ENCODE data around the gene SLC1A1.
A peak's percentile ranks its signal among the peaks of the same experiment; 100 is the strongest.

Gene SLC1A1

DNA sequence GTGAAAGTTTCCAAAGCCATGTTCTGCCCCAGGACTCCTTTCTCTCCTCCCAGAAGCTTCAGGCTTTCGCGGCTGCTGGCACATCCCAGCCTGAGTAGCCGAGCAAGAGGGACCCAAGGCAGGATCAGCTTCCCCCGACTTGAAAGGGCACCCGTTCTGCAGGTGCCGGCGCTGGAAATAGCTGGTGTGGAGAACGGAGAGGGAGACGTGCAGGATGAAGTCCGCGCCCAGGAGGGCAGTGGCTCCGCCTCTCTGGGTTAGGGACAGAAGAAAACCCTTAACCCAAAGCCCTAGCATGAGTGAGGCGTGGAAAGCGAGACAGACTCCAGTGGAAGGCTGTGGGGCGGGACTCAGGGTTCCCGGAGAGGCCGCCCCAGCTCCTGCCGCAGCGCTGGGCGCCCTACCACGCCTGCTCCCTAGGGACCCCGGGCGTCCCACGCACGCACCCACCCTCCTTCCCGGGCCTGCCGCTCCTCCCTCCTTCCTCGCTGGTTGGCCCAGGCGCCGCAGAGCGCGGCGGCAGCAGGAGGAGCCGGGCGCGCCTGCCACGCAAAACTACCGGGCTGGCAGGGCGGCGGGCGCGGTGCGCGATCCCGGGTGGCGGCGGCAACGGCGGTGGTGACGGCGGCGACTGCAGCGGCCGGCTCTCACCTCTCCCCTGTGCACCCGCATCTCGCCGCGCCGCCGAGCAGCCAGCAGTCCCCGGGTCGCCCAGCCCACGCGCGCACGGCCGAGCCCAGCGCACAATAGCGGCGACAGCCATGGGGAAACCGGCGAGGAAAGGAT is at the start of gene SLC1A1:
SLC1A1 (plus strand) TSS at position 550 of the 786 bp plus-strand sequence; CDS start at position 762, 212 bp downstream.
- no peak for DNase-seq

DNA sequence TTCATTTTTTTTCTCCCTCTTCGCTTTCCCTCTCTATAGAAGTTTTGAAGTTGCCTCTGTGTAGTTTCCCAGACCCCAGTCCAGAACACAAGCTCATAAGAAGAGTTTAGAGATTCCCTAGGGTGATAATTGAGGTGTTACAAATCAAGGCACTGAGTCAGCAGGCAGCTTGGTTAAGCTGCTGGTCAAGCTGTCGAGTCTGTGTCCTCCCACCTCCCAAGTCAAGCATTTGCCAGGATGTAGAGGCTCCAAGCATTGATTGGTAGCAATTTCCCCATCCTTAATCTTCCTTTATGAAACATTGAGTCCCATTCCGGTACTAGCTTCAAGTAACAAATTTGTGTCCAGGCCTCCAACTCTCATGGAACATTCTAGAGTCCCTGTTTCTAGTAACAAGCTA is 47.5 kb upstream of the SLC1A1 start:
- DNase-seq = no peak

DNA sequence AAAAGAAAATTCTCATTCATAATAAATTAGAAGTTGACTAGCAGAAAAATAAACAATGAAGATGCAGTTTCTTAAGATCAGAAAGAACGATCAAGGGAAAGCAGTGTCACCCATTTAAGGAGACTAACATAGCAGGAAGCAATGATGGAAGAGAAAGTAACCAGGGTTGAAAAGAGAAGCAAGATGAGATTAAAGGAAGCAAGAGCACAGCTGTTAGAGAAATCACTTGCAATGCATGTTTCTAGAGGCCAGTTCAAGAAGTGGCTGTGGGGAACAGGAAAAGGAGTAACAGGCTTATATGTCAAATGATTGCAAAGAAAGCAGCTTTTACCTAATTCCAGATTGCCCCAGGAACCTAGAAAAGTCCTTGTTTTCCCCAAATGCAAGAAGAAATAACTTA is 46.8 kb upstream of the SLC1A1 start:
- no peak for DNase-seq

- no peak for DNase-seq
Observed at GRCh38 chr9:4461437-4461836, 28.8 kb upstream of the SLC1A1 start.

DNA sequence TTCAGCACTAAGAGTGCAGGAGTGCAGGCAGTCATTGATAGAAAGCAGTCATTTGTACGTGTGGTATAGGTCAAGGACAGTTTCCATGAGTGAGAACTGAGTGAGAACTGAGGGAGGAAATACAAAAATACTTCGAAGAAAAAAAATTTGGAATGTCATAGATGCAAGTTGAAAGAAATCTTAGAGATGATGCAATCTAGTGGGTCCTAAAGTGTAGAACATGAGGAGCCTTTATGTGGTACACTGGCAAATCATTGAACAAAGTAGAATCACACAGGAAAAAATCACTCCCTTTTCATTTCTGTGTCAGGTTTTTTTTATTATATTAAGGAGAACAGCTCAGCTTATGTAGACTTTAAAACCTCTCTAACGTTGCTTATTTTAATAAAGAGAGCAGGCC is 26.4 kb upstream of the SLC1A1 start:
- no peak for DNase-seq

- DNase-seq = no peak
Observed at GRCh38 chr9:4464911-4465513, 25.3 kb upstream of the SLC1A1 start.

DNA sequence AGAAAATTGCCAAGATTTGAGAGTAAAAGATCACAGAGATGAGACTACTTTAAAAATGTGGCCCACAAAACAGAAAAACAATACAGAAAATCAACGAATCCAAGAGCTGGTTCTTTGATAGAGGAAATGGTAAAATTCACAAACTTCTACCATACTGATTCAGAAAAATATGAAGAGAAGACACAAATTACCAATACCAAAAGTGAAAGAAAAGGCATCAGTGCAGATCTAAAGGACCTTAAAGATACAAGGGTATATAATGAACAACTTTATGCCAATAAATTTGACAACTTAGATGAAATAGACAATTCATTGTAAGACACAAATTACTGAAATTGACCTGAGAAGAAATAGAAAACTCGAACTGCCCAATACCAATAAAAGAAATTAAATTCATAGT is 24.4 kb upstream of the SLC1A1 start:
- DNase-seq = no peak

DNA sequence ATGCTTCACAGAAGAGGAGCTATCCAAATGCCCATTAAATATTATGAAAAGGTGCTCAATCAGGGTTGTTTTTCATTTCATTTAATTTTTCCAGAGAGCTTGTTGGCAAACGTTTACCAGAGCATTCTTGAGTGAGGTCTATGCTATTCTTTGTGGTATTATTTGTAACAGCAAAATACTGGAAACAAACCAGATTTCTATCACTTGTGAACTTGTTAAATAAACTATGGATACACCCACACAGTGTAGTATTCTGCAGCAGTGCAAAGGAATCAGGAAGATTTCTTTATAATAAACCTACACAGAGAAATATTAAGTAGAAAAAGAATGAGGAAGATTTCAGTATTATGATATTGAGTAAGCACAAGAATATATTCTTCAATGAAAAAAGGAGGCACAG is 15.0 kb upstream of the SLC1A1 start:
- DNase-seq = no peak

GRCh38 chr9:4486176-4486575 is 4.1 kb upstream of the SLC1A1 start:
- no peak for DNase-seq

GRCh38 chr9:4489562-4489918 is 728 bp upstream of the SLC1A1 start:
- DNase-seq = no peak

- DNase-seq = no peak
Observed at GRCh38 chr9:4490705-4491625, 697 bp downstream of the SLC1A1 start.

DNA sequence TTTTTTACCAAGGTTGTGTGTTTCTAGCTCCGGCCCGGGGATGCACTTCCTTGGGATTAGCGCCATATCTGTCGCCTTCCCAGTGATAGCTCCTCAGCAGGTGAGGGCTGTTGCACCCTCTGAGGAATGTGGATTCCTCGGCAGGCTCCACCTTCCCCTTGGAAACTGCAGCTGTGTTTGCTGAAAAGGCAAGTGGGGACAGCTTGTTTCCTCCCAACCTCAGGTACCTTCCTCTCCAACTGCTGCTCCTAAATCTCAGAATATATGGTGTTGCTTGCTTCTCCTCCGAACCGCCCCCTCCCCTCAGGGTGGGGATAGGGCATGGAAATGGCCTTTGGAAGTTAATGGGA is 1.3 kb downstream of the SLC1A1 start:
- DNase-seq = no peak

- no peak for DNase-seq
Observed at GRCh38 chr9:4494332-4494731, 4.1 kb downstream of the SLC1A1 start.

GRCh38 chr9:4494806-4495205 is 4.5 kb downstream of the SLC1A1 start:
- no peak for DNase-seq

GRCh38 chr9:4495537-4495936 is 5.3 kb downstream of the SLC1A1 start:
- DNase-seq = no peak

DNA sequence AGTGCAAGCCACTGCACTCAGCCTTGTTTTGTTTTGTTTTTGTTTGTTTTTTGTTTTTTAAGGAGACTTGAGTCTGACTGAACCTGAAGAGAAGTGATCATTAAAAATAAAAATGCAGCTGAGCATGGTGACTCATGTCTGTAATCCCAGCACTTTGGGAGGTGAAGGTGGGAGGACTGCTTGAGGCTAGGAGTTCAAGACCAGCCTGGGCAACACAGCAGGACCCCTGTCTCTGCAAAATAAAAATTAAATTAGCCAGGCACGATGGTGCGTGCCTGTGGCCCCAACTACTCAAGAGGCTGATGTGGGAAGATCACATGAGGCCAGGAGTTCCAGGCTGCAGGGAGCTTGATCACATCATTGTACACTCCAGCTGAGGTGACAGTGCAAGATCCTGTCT is 6.2 kb downstream of the SLC1A1 start:
- DNase-seq = no peak

DNA sequence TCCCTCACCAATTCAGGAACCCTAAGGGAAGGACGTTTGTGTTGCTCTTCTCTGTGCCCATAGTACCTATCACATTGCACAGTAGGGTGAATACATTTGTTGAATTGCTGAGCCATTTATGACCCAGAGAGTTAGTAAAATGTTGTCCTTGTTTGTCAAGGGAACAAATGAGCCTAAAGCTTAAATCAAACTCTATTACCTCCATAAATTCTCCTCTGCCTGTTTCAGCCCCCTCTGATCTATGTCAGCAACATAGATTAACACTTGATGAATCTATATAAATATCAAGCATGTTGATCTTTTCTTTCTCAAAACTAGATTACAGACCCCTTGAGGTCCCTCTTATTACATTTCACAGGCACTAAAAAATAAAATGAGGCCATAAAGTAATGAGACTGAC is 7.1 kb downstream of the SLC1A1 start:
- no peak for DNase-seq

DNA sequence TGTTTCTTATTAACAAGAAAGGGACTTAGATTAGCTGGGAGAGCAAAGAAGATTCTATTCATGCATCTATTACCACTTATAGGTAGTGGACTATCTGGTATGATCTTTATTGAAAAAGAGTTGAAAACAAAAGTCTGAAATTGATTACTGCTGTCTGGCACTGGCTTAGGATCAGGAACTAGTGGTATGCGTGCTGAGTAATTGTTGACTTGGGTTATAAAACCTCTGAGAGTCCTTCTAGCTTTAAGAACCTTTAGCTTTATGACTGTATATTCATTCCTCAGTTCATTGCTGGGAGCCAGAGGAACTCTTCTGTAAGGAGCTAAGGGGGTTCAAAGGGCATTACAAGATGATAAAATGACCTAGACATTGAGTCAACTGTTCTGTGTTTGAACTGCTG is 7.6 kb downstream of the SLC1A1 start:
- DNase-seq = no peak

GRCh38 chr9:4499917-4500316 is 9.6 kb downstream of the SLC1A1 start:
- DNase-seq = peak; percentile 23

DNA sequence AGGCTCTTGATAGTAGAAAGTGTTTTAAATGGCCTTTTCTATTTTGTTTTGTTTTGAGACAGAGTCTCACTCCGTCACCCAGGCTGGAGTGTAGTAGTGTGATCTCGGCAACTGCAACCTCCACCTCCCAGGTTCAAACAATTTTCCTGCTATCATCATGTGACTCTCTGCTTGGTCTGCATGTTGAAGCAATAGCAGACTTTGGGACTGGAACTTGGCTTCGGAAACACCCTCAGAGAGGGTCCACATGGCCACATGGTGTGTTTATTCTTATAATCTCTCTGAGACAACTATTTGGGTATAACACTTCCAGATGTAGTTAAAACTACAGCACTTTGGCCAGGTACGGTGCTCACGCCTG is 10.9 kb downstream of the SLC1A1 start:
- DNase-seq = no peak

- DNase-seq = no peak
Observed at GRCh38 chr9:4502444-4502843, 12.2 kb downstream of the SLC1A1 start.

- no peak for DNase-seq
Observed at GRCh38 chr9:4503103-4503502, 12.8 kb downstream of the SLC1A1 start.

DNA sequence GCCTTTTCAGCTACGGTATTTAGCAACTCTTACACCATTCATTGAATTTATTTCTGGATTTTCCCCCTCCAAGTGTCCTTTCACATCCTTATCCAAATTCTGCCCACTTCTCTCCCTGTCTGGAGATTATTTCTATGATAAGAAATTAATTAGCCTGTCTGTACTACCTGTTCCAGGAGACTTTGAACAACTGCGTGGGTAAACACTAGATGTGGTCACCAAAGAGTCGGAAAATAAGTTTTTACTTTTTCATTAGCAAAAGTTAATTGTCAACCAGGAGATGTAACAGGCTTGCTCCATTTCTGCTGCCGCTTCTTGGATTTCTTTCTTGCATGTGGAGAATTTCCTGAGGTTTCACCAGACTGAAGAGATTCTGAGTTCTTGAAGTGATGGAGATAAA is 14.0 kb downstream of the SLC1A1 start:
- DNase-seq = no peak

DNA sequence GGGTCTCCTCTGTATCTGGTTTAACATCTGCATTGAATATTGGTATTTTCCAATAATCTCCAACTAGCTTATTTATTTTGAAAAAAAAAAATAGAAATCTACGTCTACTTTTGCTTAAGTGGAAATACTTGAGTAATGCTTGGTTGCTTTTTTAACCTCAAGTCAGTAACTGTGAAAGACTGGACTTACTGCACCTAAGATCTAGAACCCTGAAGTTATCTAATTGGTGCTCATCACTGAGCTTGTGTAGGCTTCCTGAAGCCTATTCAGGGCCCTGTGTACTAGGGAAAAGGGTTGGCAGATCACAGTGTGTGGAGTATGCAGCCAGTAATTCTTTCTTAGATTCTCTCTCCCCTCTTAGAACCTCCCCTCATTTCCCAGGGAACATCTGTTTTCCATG is 16.2 kb downstream of the SLC1A1 start:
- DNase-seq = no peak

Data from NCI-H524 treated with DMSO at 0.1 percent for 48 hours (cell line).